ENCODE data around the gene CCNJL. TPM values are rescaled to one million over a fixed set of nuclear protein-coding genes. Genes with fewer than 3 reads are reported as not detected.

The CCNJL gene
- total and polyA plus RNA-seq, 12 donors = 1.2 to 10.6 (median 4.3) TPM

GRCh38 chr5:160315968-160316367 lies 3.6 kb upstream of the CCNJL start:
- no peak for DNase-seq
- Histone ChIP-seq H3K4me1 (replicated peaks in 1 of 2) (peaks cover 0 to 6% of the 10 kb centered on the region in 2 donors), H3K9me3 (replicated peaks in 1 of 3) (no peaks in the 10 kb centered on the region), H3K4me3 (no peak overlapping the region), H3K27me3 (no peaks in the 10 kb centered on the region), H3K27ac (no peak overlapping the region), H3K36me3 (replicated peaks in 1 of 2) (no peaks in the 10 kb centered on the region)
- TF ChIP-seq POLR2A (IDR thresholded peaks at IDR 0.05) (no peak), CTCF (IDR thresholded peaks at IDR 0.05) (no peak)
- intact Hi-C loops (cut with DNase I) = no loop called here
- WGBS, 4 donors = 33 to 54% (median 45%) methylated on average over 1 of the region's 1 CpG

- Histone ChIP-seq H3K27me3 (no peaks in the 10 kb centered on the region), H3K36me3 (replicated peaks in 1 of 2) (no peaks in the 10 kb centered on the region), H3K4me3 (peak overlapping the region in 2 of 4 donors; percentile 74 to 88), H3K4me1 (replicated peaks in 1 of 2) (peaks cover 0 to 6% of the 10 kb centered on the region in 2 donors), H3K27ac (peak overlapping the region in 2 of 5 donors; percentile 34 to 73), H3K9me3 (replicated peaks in 1 of 3) (no peaks in the 10 kb centered on the region)
- DNase-seq = no peak
- intact Hi-C loops (cut with DNase I) = no loop called here
- WGBS, 4 donors = 19 to 25% (median 23%) methylated on average over 8 of the region's 8 CpGs
- TF ChIP-seq CTCF (IDR thresholded peaks at IDR 0.05) (no peak), POLR2A (IDR thresholded peaks at IDR 0.05) (no peak)
These were observed 780 bp upstream of the CCNJL start for GRCh38 chr5:160312960-160313727.

- no peaks in the 10 kb centered on the region for H3K36me3 ChIP-seq (replicated peaks in 1 of 2)
- peak; percentile 37 to 60 (median 47) for DNase-seq
- no peaks in the 10 kb centered on the region for H3K27me3 ChIP-seq
- H3K27ac ChIP-seq = peak overlapping the region in 4 of 5 donors; percentile 39 to 79 (median 75)
- peaks cover 0 to 6% of the 10 kb centered on the region in 2 donors for H3K4me1 ChIP-seq (replicated peaks in 1 of 2)
- no peaks in the 10 kb centered on the region for H3K9me3 ChIP-seq (replicated peaks in 1 of 3)
- 3 to 14% (median 8%) methylated on average over 10 to 45 of the region's 45 CpGs for WGBS, 4 donors
- TF ChIP-seq CTCF (IDR thresholded peaks at IDR 0.05) = no peak
- TF ChIP-seq POLR2A (IDR thresholded peaks at IDR 0.05) = no peak
- intact Hi-C loops (cut with DNase I) = no loop called here
- peak overlapping the region in 3 of 4 donors; percentile 74 to 88 (median 74) for H3K4me3 ChIP-seq
These were observed 752 bp downstream of the CCNJL start for GRCh38 chr5:160311491-160312133.

GRCh38 chr5:160310552-160311295 lies 1.6 kb downstream of the CCNJL start:
- DNase-seq = no peak
- intact Hi-C loops (cut with DNase I) = no loop called here
- peaks cover 0 to 6% of the 10 kb centered on the region in 2 donors for H3K4me1 ChIP-seq (replicated peaks in 1 of 2)
- no peak overlapping the region for H3K4me3 ChIP-seq
- WGBS, 4 donors = 93 to 99% (median 95%) methylated on average over 4 of the region's 4 CpGs
- no peak overlapping the region for H3K27ac ChIP-seq
- H3K9me3 ChIP-seq (replicated peaks in 1 of 3) = no peaks in the 10 kb centered on the region
- H3K36me3 ChIP-seq (replicated peaks in 1 of 2) = no peaks in the 10 kb centered on the region
- H3K27me3 ChIP-seq = no peaks in the 10 kb centered on the region
- no peak for TF ChIP-seq POLR2A (IDR thresholded peaks at IDR 0.05)
